ENCODE data around the gene CYTIP.

DNA sequence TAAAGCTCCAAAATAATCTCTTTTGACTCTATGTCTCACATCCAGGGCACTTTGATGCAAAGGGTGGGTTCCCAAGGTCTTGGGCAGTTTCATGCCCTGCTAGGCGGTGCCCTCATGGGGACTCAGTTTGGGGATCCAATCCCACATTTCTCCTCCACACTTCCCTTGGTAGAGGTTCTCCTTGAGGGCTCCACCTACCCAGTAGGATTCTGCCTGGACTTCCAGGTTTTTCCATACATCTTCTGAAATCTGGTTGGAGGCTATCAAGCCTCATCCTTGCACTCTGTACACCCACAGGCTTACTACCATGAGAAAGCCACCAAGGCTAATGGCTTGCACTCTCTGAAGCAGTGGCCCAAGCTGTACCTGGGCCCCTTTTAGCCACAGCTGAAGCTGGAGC, 68.5 kb downstream of the CYTIP start:
- TF ChIP-seq, protein P1, sequence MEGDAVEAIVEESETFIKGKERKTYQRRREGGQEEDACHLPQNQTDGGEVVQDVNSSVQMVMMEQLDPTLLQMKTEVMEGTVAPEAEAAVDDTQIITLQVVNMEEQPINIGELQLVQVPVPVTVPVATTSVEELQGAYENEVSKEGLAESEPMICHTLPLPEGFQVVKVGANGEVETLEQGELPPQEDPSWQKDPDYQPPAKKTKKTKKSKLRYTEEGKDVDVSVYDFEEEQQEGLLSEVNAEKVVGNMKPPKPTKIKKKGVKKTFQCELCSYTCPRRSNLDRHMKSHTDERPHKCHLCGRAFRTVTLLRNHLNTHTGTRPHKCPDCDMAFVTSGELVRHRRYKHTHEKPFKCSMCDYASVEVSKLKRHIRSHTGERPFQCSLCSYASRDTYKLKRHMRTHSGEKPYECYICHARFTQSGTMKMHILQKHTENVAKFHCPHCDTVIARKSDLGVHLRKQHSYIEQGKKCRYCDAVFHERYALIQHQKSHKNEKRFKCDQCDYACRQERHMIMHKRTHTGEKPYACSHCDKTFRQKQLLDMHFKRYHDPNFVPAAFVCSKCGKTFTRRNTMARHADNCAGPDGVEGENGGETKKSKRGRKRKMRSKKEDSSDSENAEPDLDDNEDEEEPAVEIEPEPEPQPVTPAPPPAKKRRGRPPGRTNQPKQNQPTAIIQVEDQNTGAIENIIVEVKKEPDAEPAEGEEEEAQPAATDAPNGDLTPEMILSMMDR (IDR thresholded peaks at IDR 0.05; ENCODE audit: low read depth, low read length) = no peak
- no peak for TF ChIP-seq POLR2A (IDR thresholded peaks at IDR 0.05; ENCODE audit: extremely low read depth, insufficient read length)
- TF ChIP-seq, protein P2, sequence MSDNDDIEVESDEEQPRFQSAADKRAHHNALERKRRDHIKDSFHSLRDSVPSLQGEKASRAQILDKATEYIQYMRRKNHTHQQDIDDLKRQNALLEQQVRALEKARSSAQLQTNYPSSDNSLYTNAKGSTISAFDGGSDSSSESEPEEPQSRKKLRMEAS (IDR thresholded peaks at IDR 0.05; ENCODE audit: low read depth, low read length) = no peak
